ENCODE measurements around the gene CDYL2.

CDYL2 gene

GRCh38 chr16:80754476-80754875 is 49.9 kb downstream of the CDYL2 start:
- no peaks in the 10 kb centered on the region for H3K4me1 ChIP-seq (ENCODE audit: low read length)
- no peak overlapping the region for H3K4me2 ChIP-seq (ENCODE audit: low read length)
- no peak overlapping the region for H2AFZ ChIP-seq (ENCODE audit: low read depth, low read length)
- H4K20me1 ChIP-seq (ENCODE audit: insufficient read depth, low read length): no peaks in the 10 kb centered on the region; the same call in 1 of the 2 replicates
- H3K9ac ChIP-seq (ENCODE audit: low read length): no peak overlapping the region
- no peaks in the 10 kb centered on the region for H3K27me3 ChIP-seq (ENCODE audit: low read depth, low read length)
- TF ChIP-seq, protein P1, sequence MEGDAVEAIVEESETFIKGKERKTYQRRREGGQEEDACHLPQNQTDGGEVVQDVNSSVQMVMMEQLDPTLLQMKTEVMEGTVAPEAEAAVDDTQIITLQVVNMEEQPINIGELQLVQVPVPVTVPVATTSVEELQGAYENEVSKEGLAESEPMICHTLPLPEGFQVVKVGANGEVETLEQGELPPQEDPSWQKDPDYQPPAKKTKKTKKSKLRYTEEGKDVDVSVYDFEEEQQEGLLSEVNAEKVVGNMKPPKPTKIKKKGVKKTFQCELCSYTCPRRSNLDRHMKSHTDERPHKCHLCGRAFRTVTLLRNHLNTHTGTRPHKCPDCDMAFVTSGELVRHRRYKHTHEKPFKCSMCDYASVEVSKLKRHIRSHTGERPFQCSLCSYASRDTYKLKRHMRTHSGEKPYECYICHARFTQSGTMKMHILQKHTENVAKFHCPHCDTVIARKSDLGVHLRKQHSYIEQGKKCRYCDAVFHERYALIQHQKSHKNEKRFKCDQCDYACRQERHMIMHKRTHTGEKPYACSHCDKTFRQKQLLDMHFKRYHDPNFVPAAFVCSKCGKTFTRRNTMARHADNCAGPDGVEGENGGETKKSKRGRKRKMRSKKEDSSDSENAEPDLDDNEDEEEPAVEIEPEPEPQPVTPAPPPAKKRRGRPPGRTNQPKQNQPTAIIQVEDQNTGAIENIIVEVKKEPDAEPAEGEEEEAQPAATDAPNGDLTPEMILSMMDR (IDR thresholded peaks at IDR 0.05; ENCODE audit: low read depth, low read length): no peak
- no peak for TF ChIP-seq EZH2phosphoT487 (IDR thresholded peaks at IDR 0.05; ENCODE audit: low read depth)
- no peaks in the 10 kb centered on the region for H3K36me3 ChIP-seq (replicated peaks; ENCODE audit: low read depth, low read length)
- H3K79me2 ChIP-seq (ENCODE audit: low read length): no peaks in the 10 kb centered on the region
- no peak overlapping the region for H3K27ac ChIP-seq (ENCODE audit: low read length)
- no peaks in the 10 kb centered on the region for H3K9me3 ChIP-seq (ENCODE audit: insufficient read depth, low read length)
- H3K4me3 ChIP-seq (ENCODE audit: low read length): no peak overlapping the region

DNA sequence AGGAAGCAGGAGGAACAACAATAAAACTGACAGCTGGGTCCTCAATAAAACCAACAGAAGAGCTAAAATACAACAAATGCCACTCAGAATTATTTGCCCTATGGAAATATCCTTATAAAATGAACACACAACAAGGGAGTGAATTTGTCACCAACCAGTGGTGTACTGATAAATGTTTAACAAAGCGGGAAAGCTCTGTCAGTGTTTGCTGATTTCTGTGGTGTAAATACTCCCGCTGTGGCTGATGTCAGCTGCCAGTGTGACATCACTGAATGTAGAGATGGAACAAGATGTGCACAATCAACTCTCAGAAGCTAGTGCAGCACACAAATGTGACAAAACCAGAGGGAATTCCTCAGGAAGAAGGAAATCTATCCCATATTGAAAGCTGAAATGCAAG is 51.9 kb downstream of the CDYL2 start:
- Histone ChIP-seq H3K9me3 (ENCODE audit: insufficient read depth, low read length) (no peaks in the 10 kb centered on the region), H3K79me2 (ENCODE audit: low read length) (no peaks in the 10 kb centered on the region), H3K9ac (ENCODE audit: low read length) (no peak overlapping the region), H2AFZ (ENCODE audit: low read depth, low read length) (no peak overlapping the region), H3K27me3 (ENCODE audit: low read depth, low read length) (no peaks in the 10 kb centered on the region), H4K20me1 (ENCODE audit: insufficient read depth, low read length) (no peaks in the 10 kb centered on the region; the same call in 1 of the 2 replicates), H3K36me3 (replicated peaks; ENCODE audit: low read depth, low read length) (no peaks in the 10 kb centered on the region), H3K4me1 (ENCODE audit: low read length) (no peaks in the 10 kb centered on the region), H3K4me3 (ENCODE audit: low read length) (no peak overlapping the region), H3K27ac (ENCODE audit: low read length) (no peak overlapping the region), H3K4me2 (ENCODE audit: low read length) (no peak overlapping the region)
- TF ChIP-seq, protein P1 (IDR thresholded peaks at IDR 0.05; ENCODE audit: low read depth, low read length): no peak
- no peak for TF ChIP-seq EZH2phosphoT487 (IDR thresholded peaks at IDR 0.05; ENCODE audit: low read depth)

DNA sequence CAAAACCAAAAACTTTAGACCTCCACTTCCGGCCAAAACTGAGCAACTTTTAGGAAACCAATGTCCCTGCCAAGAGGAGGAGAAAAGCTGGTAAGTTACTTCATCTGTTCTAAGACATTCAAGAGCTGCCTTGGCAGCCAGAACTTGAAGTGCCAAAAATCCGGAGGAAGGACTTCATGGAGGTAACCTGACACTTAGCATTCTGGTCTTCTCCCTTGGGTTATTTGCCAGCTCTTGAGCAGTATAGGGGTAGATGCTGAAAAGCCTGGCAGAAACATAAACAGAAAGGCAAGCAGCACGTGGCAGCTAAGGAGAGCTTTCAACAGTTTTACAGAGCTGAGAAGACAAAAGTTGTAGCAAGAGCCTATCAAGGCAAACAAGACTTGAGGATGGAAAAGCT is 53.2 kb downstream of the CDYL2 start:
- Histone ChIP-seq H3K27ac (ENCODE audit: low read length) (no peak overlapping the region), H3K4me3 (ENCODE audit: low read length) (no peak overlapping the region), H3K27me3 (ENCODE audit: low read depth, low read length) (no peaks in the 10 kb centered on the region), H3K4me2 (ENCODE audit: low read length) (no peak overlapping the region), H2AFZ (ENCODE audit: low read depth, low read length) (no peak overlapping the region), H3K4me1 (ENCODE audit: low read length) (no peaks in the 10 kb centered on the region), H3K79me2 (ENCODE audit: low read length) (no peaks in the 10 kb centered on the region), H4K20me1 (ENCODE audit: insufficient read depth, low read length) (no peaks in the 10 kb centered on the region; the same call in 1 of the 2 replicates), H3K36me3 (replicated peaks; ENCODE audit: low read depth, low read length) (no peaks in the 10 kb centered on the region), H3K9me3 (ENCODE audit: insufficient read depth, low read length) (no peaks in the 10 kb centered on the region), H3K9ac (ENCODE audit: low read length) (no peak overlapping the region)
- no peak for TF ChIP-seq EZH2phosphoT487 (IDR thresholded peaks at IDR 0.05; ENCODE audit: low read depth)
- TF ChIP-seq, protein P1 (IDR thresholded peaks at IDR 0.05; ENCODE audit: low read depth, low read length): no peak

- Histone ChIP-seq H3K27ac (ENCODE audit: low read length) (no peak overlapping the region), H3K4me2 (ENCODE audit: low read length) (no peak overlapping the region), H3K4me3 (ENCODE audit: low read length) (no peak overlapping the region), H3K27me3 (ENCODE audit: low read depth, low read length) (no peaks in the 10 kb centered on the region), H3K9me3 (ENCODE audit: insufficient read depth, low read length) (no peaks in the 10 kb centered on the region), H2AFZ (ENCODE audit: low read depth, low read length) (no peak overlapping the region), H3K9ac (ENCODE audit: low read length) (no peak overlapping the region), H3K79me2 (ENCODE audit: low read length) (no peaks in the 10 kb centered on the region), H3K36me3 (replicated peaks; ENCODE audit: low read depth, low read length) (no peaks in the 10 kb centered on the region), H3K4me1 (ENCODE audit: low read length) (no peaks in the 10 kb centered on the region), H4K20me1 (ENCODE audit: insufficient read depth, low read length) (no peaks in the 10 kb centered on the region)
- no peak for TF ChIP-seq EZH2phosphoT487 (IDR thresholded peaks at IDR 0.05; ENCODE audit: low read depth)
- TF ChIP-seq, protein P1 (IDR thresholded peaks at IDR 0.05; ENCODE audit: low read depth, low read length): no peak
These were observed 58.2 kb downstream of the CDYL2 start for GRCh38 chr16:80746231-80746630.
